ENCODE data around the gene FCER2. TPM values are rescaled to one million over a fixed set of nuclear protein-coding genes. Genes with fewer than 3 reads are reported as not detected.

The FCER2 gene
- total RNA-seq, 1 experiment from 2014 or later: not detected

DNA sequence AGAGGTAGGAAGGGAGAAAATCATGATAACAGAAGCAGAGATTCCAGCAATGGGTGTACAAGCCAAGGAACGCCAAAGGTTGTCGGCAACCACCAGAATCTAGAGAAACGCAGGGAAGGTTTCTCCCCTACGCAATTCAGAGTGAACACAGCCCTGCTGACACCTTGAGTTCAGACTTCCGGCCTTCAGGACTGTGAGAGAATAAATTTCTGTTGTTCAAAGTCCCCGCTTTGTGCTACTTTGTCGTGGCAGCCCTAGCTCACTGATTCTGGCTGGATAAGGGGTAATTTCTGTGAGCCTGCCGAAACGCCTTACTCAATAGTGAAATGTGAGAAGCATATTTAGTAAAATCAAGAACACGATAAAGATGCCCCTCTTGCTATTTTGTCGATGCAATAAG is 35.3 kb upstream of the FCER2 start:
- intact Hi-C loops (cut with micrococcal nuclease; ENCODE audit: unreplicated experiment): no loop called here
- DNase-seq (ENCODE audit: low spot score): no peak
- peaks cover 47% of the 10 kb centered on the region for H3K27me3 ChIP-seq (replicated peaks; ENCODE audit: insufficient read depth, low read depth, low read length, poor library complexity)

GRCh38 chr19:7736148-7736547 is 34.2 kb upstream of the FCER2 start:
- no peaks in the 10 kb centered on the region for H3K9me3 ChIP-seq (ENCODE audit: low read depth, low read length, poor library complexity, severe bottlenecking)
- POLR2A ChIA-PET (ENCODE audit: low non-redundant PET): no interaction called here
- BruUV-seq (replicated peaks): no TSS peak
- no peak overlapping the region for H3K27ac ChIP-seq (ENCODE audit: low read depth, low read length, poor library complexity, severe bottlenecking)
- no peaks in the 10 kb centered on the region for H3K4me1 ChIP-seq (ENCODE audit: insufficient read depth, low read length, poor library complexity, severe bottlenecking)
- H3K36me3 ChIP-seq (ENCODE audit: insufficient read depth, low read length, poor library complexity, severe bottlenecking): no peaks in the 10 kb centered on the region
- intact Hi-C loops (cut with micrococcal nuclease; ENCODE audit: unreplicated experiment): no loop called here
- peaks cover 52% of the 10 kb centered on the region for H3K27me3 ChIP-seq (replicated peaks; ENCODE audit: insufficient read depth, low read depth, low read length, poor library complexity)
- TF ChIP-seq EZH2 (IDR thresholded peaks at IDR 0.05; ENCODE audit: borderline replicate concordance, low read depth, low read length, poor library complexity, severe bottlenecking): no peak
- TF ChIP-seq, protein P1, sequence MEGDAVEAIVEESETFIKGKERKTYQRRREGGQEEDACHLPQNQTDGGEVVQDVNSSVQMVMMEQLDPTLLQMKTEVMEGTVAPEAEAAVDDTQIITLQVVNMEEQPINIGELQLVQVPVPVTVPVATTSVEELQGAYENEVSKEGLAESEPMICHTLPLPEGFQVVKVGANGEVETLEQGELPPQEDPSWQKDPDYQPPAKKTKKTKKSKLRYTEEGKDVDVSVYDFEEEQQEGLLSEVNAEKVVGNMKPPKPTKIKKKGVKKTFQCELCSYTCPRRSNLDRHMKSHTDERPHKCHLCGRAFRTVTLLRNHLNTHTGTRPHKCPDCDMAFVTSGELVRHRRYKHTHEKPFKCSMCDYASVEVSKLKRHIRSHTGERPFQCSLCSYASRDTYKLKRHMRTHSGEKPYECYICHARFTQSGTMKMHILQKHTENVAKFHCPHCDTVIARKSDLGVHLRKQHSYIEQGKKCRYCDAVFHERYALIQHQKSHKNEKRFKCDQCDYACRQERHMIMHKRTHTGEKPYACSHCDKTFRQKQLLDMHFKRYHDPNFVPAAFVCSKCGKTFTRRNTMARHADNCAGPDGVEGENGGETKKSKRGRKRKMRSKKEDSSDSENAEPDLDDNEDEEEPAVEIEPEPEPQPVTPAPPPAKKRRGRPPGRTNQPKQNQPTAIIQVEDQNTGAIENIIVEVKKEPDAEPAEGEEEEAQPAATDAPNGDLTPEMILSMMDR (conservative IDR thresholded peaks at IDR 0.05; ENCODE audit: low read depth, low read length): no peak
- DNase-seq (ENCODE audit: low spot score): no peak
- CTCF ChIA-PET: no interaction called here
- H3K4me3 ChIP-seq (ENCODE audit: low read depth, low read length, poor library complexity, severe bottlenecking): no peak overlapping the region

More for the DNA sequence above, 35.3 kb upstream of the FCER2 start:
- no TSS peak for BruUV-seq (replicated peaks)
- no peak overlapping the region for H3K4me3 ChIP-seq (ENCODE audit: low read depth, low read length, poor library complexity, severe bottlenecking)
- ChIA-PET POLR2A (ENCODE audit: low non-redundant PET) (no interaction called here), CTCF (no interaction called here)
- no peak for TF ChIP-seq EZH2 (IDR thresholded peaks at IDR 0.05; ENCODE audit: borderline replicate concordance, low read depth, low read length, poor library complexity, severe bottlenecking)
- TF ChIP-seq, protein P1 (conservative IDR thresholded peaks at IDR 0.05; ENCODE audit: low read depth, low read length): no peak
- no peaks in the 10 kb centered on the region for H3K36me3 ChIP-seq (ENCODE audit: insufficient read depth, low read length, poor library complexity, severe bottlenecking)
- H3K4me1 ChIP-seq (ENCODE audit: insufficient read depth, low read length, poor library complexity, severe bottlenecking): no peaks in the 10 kb centered on the region
- H3K27ac ChIP-seq (ENCODE audit: low read depth, low read length, poor library complexity, severe bottlenecking): no peak overlapping the region
- H3K9me3 ChIP-seq (ENCODE audit: low read depth, low read length, poor library complexity, severe bottlenecking): no peaks in the 10 kb centered on the region

- H3K27me3 ChIP-seq (replicated peaks; ENCODE audit: insufficient read depth, low read depth, low read length, poor library complexity): peaks cover 53% of the 10 kb centered on the region
- H3K4me1 ChIP-seq (ENCODE audit: insufficient read depth, low read length, poor library complexity, severe bottlenecking): no peaks in the 10 kb centered on the region
- no TSS peak for BruUV-seq (replicated peaks)
- H3K9me3 ChIP-seq (ENCODE audit: low read depth, low read length, poor library complexity, severe bottlenecking): no peaks in the 10 kb centered on the region
- POLR2A ChIA-PET (ENCODE audit: low non-redundant PET): no interaction called here
- no peak for DNase-seq (ENCODE audit: low spot score)
- H3K4me3 ChIP-seq (ENCODE audit: low read depth, low read length, poor library complexity, severe bottlenecking): no peak overlapping the region
- H3K36me3 ChIP-seq (ENCODE audit: insufficient read depth, low read length, poor library complexity, severe bottlenecking): no peaks in the 10 kb centered on the region
- no peak overlapping the region for H3K27ac ChIP-seq (ENCODE audit: low read depth, low read length, poor library complexity, severe bottlenecking)
- TF ChIP-seq, protein P1 (conservative IDR thresholded peaks at IDR 0.05; ENCODE audit: low read depth, low read length): no peak
- TF ChIP-seq EZH2 (IDR thresholded peaks at IDR 0.05; ENCODE audit: borderline replicate concordance, low read depth, low read length, poor library complexity, severe bottlenecking): no peak
- intact Hi-C loops (cut with micrococcal nuclease; ENCODE audit: unreplicated experiment): no loop called here
- CTCF ChIA-PET: no interaction called here
Measured at GRCh38 chr19:7734220-7735203, 32.6 kb upstream of the FCER2 start.
